Glutamatergic neuron (in vitro differentiated cells): ENCODE data around the gene RCOR1. TPM values are rescaled to one million over a fixed set of nuclear protein-coding genes. Genes with fewer than 3 reads are reported as not detected.

Source experiments
- DNase-seq: peaks from one replicate; pipeline ENCODE4 v3.0.0; 2022
- H3K27ac Mint-ChIP-seq: one replicate; pipeline ENCODE4 v1.8.0; 2020; ENCODE audit warnings: mild to moderate bottlenecking, mixed read lengths, inconsistent platforms; ENCODE audit not compliant: unreplicated experiment
- H3K27me3 Mint-ChIP-seq: one replicate; pipeline ENCODE4 v1.8.0; 2020; ENCODE audit warnings: mild to moderate bottlenecking, moderate library complexity, mixed read lengths, inconsistent platforms; ENCODE audit not compliant: unreplicated experiment
- H3K36me3 Mint-ChIP-seq: one replicate; pipeline ENCODE4 v1.8.0; 2020; ENCODE audit warnings: mild to moderate bottlenecking, mixed read lengths, inconsistent platforms; ENCODE audit not compliant: unreplicated experiment
- H3K4me1 Mint-ChIP-seq: one replicate; pipeline ENCODE4 v1.8.0; 2020; ENCODE audit warnings: mild to moderate bottlenecking, low read depth, mixed read lengths, inconsistent platforms; ENCODE audit not compliant: unreplicated experiment
- H3K4me3 Mint-ChIP-seq: one replicate; pipeline ENCODE4 v1.8.0; 2020; ENCODE audit warnings: mild to moderate bottlenecking, mixed read lengths, inconsistent platforms; ENCODE audit not compliant: unreplicated experiment
- H3K9me3 Mint-ChIP-seq: one replicate; pipeline ENCODE4 v1.8.0; 2020; ENCODE audit warnings: mild to moderate bottlenecking, moderate library complexity, mixed read lengths, inconsistent platforms; ENCODE audit not compliant: unreplicated experiment
- CTCF ChIP-seq: fragments of 200-600 bp; sonication (generic); IDR thresholded peaks from one replicate; pipeline ENCODE4 v1.5.0; 2021; ENCODE audit not compliant: partially characterized antibody, unreplicated experiment
- total RNA-seq: library from RNA; stranded (reverse); fragmentation: NEBNext Ultra II Directional; extraction: Animal tissue kit (Norgen Biotek cat#: 25700); gene quantifications from one replicate; pipeline ENCODE4 v1.2.1, GENCODE V29; 2021; ENCODE audit not compliant: unreplicated experiment

RCOR1 gene
- total RNA-seq, 1 donor from 2014 or later, result 14.3 TPM

GRCh38 chr14:102738373-102739189 is 146.1 kb downstream of the RCOR1 start:
- TF ChIP-seq CTCF, result no peak
- Mint-ChIP-seq H3K27ac (no peak overlapping the region), H3K4me1 (no peaks in the 10 kb centered on the region), H3K4me3 (no peak overlapping the region), H3K9me3 (peaks cover 3% of the 10 kb centered on the region), H3K36me3 (peaks cover 4% of the 10 kb centered on the region), H3K27me3 (no peaks in the 10 kb centered on the region)
- no peak for DNase-seq

DNA sequence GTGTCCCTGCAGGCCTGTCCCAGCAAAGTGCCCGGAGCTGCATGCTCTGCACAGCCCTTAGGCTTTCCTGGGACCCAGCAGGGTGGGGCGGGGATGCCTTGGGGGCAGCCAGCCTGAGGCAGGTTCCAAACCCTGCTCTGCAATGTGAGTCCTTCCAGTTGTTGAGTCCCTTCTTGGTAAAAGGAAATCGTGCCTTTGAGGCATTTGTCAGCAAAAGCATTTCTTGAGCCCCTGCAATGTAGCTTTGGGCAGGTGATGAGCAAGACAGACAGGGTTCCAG is 146.7 kb downstream of the RCOR1 start:
- TF ChIP-seq CTCF, result no peak
- DNase-seq, result no peak
- Mint-ChIP-seq H3K27ac (no peak overlapping the region), H3K9me3 (peaks cover 3% of the 10 kb centered on the region), H3K27me3 (no peaks in the 10 kb centered on the region), H3K36me3 (peaks cover 4% of the 10 kb centered on the region), H3K4me1 (no peaks in the 10 kb centered on the region), H3K4me3 (no peak overlapping the region)

DNA sequence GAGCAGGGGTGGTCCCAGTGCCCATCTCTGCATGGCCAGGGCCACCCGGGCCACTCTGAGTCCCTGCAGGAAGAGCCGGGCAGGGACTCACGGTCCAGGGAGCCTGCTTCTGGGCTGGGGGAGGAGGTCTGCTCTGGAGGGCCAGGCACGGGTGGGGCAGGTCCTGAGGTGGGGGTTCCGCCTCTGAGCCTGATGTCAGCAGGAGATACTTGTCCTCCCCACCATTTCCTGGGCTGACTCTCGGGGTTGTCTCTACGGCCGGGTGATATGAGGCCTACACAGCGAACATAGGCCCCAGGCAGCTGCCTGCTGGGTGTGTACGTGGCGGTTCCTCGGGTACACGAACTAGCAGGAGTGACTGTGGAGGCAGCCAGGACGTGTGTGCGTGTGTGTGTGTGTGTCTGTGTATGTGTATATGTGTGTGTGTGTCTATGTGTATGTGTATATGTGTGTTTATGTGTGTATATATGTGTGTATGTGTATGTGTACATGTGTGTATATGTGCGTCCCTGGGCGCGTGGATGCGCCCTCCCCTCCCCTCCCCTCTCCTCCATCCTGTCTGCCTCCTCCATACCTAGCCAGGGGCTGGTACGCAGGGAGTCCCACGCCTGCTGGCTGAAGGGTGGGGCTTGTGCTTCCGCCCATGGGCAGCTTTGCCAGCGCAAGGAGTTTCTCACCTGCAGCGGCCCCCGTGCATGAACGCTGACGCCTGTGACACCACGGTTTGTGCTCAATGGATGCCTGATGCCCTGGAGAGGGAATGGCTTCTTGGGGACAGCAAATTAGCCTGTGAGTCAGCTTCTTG is 154.4 kb downstream of the RCOR1 start:
- no peaks in the 10 kb centered on the region for H3K27me3 Mint-ChIP-seq
- H3K4me3 Mint-ChIP-seq, result no peak overlapping the region
- no peak for DNase-seq
- no peak for TF ChIP-seq CTCF
- peaks cover 4% of the 10 kb centered on the region for H3K9me3 Mint-ChIP-seq
- H3K4me1 Mint-ChIP-seq, result peaks cover 10% of the 10 kb centered on the region
- peaks cover 4% of the 10 kb centered on the region for H3K36me3 Mint-ChIP-seq
- H3K27ac Mint-ChIP-seq, result peak overlapping the region; percentile 28

GRCh38 chr14:102748806-102749205 is 156.4 kb downstream of the RCOR1 start:
- H3K4me3 Mint-ChIP-seq, result no peak overlapping the region
- H3K9me3 Mint-ChIP-seq, result peaks cover 2% of the 10 kb centered on the region
- no peak overlapping the region for H3K27ac Mint-ChIP-seq
- DNase-seq, result no peak
- H3K36me3 Mint-ChIP-seq, result no peaks in the 10 kb centered on the region
- peaks cover 10% of the 10 kb centered on the region for H3K4me1 Mint-ChIP-seq
- no peak for TF ChIP-seq CTCF
- no peaks in the 10 kb centered on the region for H3K27me3 Mint-ChIP-seq
